ENCODE measurements around the gene GAL3ST2.
A peak's percentile ranks its signal among the peaks of the same experiment; 100 is the strongest.

The GAL3ST2 gene

GRCh38 chr2:241842067-241842415 lies 65.4 kb downstream of the GAL3ST2 start:
- in situ Hi-C loops (cut with HindIII; ENCODE audit: low pct_ligation_motif_present, low sequenced_read_pairs), result no loop called here
- peaks cover 15% of the 10 kb centered on the region for H3K27me3 ChIP-seq (replicated peaks)
- no peaks in the 10 kb centered on the region for H3K36me3 ChIP-seq (replicated peaks)
- H3K27ac ChIP-seq, result no peak overlapping the region
- no peak for TF ChIP-seq CTCF (IDR thresholded peaks at IDR 0.05; ENCODE audit: low read depth, low read length, missing control alignments)
- no peak overlapping the region for H3K4me3 ChIP-seq (ENCODE audit: low read depth, low read length)
- DNase-seq, result no peak

GRCh38 chr2:241842620-241843211 lies 66.1 kb downstream of the GAL3ST2 start:
- peaks cover 13% of the 10 kb centered on the region for H3K27me3 ChIP-seq (replicated peaks)
- no peak for TF ChIP-seq CTCF (IDR thresholded peaks at IDR 0.05; ENCODE audit: low read depth, low read length, missing control alignments)
- H3K36me3 ChIP-seq (replicated peaks), result no peaks in the 10 kb centered on the region
- no peak overlapping the region for H3K27ac ChIP-seq
- DNase-seq, result no peak
- peak overlapping the region; percentile 15 for H3K4me3 ChIP-seq (ENCODE audit: low read depth, low read length)
- in situ Hi-C loops (cut with HindIII; ENCODE audit: low pct_ligation_motif_present, low sequenced_read_pairs), result no loop called here

GRCh38 chr2:241843321-241844065 lies 66.9 kb downstream of the GAL3ST2 start:
- H3K36me3 ChIP-seq (replicated peaks), result no peaks in the 10 kb centered on the region
- peaks cover 10% of the 10 kb centered on the region for H3K27me3 ChIP-seq (replicated peaks)
- no peak for DNase-seq
- in situ Hi-C loops (cut with HindIII; ENCODE audit: low pct_ligation_motif_present, low sequenced_read_pairs), result no loop called here
- TF ChIP-seq CTCF (IDR thresholded peaks at IDR 0.05; ENCODE audit: low read depth, low read length, missing control alignments), result no peak
- no peak overlapping the region for H3K27ac ChIP-seq
- no peak overlapping the region for H3K4me3 ChIP-seq (ENCODE audit: low read depth, low read length)

DNA sequence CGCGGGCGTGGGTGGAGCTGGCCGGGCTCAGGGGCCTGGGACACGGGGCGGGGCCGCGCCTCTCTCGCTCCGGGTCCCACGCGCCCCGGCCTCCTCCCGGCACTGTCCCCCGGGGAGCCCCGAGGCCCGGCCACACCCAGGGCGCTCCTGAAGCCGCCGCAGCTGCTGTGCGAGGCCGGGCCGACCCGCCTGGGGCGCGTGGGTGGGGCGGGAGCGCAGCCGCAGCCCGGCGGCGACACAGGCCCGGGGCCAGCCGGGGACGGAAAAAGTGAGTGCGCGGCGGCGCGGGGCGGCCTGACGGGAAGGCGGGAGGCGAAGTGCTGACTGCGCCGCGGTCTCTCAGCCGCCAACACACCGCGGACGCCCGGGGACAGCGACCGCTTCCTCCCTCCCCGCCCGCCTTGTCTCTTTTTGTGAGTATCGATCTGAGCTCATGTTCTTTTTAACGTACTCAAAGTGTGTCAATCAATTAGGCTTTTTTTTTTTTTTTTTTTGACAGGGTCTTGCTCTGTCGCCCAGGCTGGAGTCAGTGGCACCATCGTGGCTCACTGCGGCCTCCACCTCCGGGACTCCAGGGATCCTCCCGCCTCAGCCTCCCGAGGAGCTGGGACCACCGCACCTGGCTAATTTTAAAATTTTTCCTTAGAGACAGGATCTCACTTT lies 67.6 kb downstream of the GAL3ST2 start:
- Histone ChIP-seq H3K4me3 (ENCODE audit: low read depth, low read length) (peak overlapping the region; percentile 34), H3K36me3 (replicated peaks) (no peaks in the 10 kb centered on the region), H3K27ac (no peak overlapping the region), H3K27me3 (replicated peaks) (peaks cover 8% of the 10 kb centered on the region)
- in situ Hi-C loops (cut with HindIII; ENCODE audit: low pct_ligation_motif_present, low sequenced_read_pairs), result no loop called here
- no peak for DNase-seq
- TF ChIP-seq CTCF (IDR thresholded peaks at IDR 0.05; ENCODE audit: low read depth, low read length, missing control alignments), result no peak

- TF ChIP-seq CTCF (IDR thresholded peaks at IDR 0.05; ENCODE audit: low read depth, low read length, missing control alignments), result no peak
- Histone ChIP-seq H3K27me3 (replicated peaks) (peaks cover 8% of the 10 kb centered on the region), H3K36me3 (replicated peaks) (no peaks in the 10 kb centered on the region), H3K27ac (no peak overlapping the region), H3K4me3 (ENCODE audit: low read depth, low read length) (no peak overlapping the region)
- in situ Hi-C loops (cut with HindIII; ENCODE audit: low pct_ligation_motif_present, low sequenced_read_pairs), result no loop called here
- no peak for DNase-seq
Measured at GRCh38 chr2:241844831-241845578, 68.4 kb downstream of the GAL3ST2 start.
